HepG2 (cell line): ENCODE data around the gene RPS27L. TPM values are rescaled to one million over a fixed set of nuclear protein-coding genes. Genes with fewer than 3 reads are reported as not detected.

ENCODE experiments used
- ATAC-seq: fragments of 200-7000 bp; cut with Tn5 transposase; 3 replicates; pipeline ENCODE4 v1.9.1; 2020; ENCODE audit warnings: mild to moderate bottlenecking, moderate library complexity
- BruUV-seq: library from RNA; stranded (reverse); fragments of 400-500 nt; replicated peaks from 2 replicates; lab custom pipeline; 2021; lab: Mats Ljungman, UMichigan
- CTCF ChIA-PET: fragments of 300-600 bp; formaldehyde crosslinking; extraction: SDS; loops from one replicate; lab custom pipeline; 2021; ENCODE audit warnings: low total read pairs, inconsistent platforms, low intra/inter-chr PET ratio; lab: Yijun Ruan, JAX
- POLR2A ChIA-PET: fragments of 350-600 bp; sonication (Branson Sonifier 250); formaldehyde crosslinking; loops from one replicate; lab custom pipeline; 2020; ENCODE audit warnings: antibody characterized with exemption, inconsistent platforms; lab: Yijun Ruan, JAX
- DNase-seq: peaks from one replicate; pipeline ENCODE4 v3.0.0-alpha.2; 2015; ENCODE audit warnings: low spot score
- FAIRE-seq: peaks from 3 replicates; lab custom pipeline; 2011; peaks lifted over from hg19 to GRCh38; lab: Jason Lieb, UNC
- H2AFZ ChIP-seq: one replicate; pipeline ENCODE4 v1.6.1; 2011; ENCODE audit warnings: low read length, inconsistent platforms
- H3K27ac ChIP-seq: fragments of 300-600 bp; 3 replicates; pipeline ENCODE4 v1.8.0; 2011; ENCODE audit warnings: mixed run types, mild to moderate bottlenecking, mixed read lengths, low read length, inconsistent platforms; ENCODE audit not compliant: insufficient read depth; ENCODE audit errors: extremely low read length
- H3K27me3 ChIP-seq, 2 experiments: fragments of 200-600 bp in 1 of 2; 2 replicates in 1 of 2; 3 replicates in 1 of 2; pipeline versions ENCODE4 v1.6.0 to v1.8.0; 2011; ENCODE audit warnings: low read length in 2 of 2, mild to moderate bottlenecking in 2 of 2, moderate library complexity in 2 of 2, inconsistent platforms in 1 of 2; ENCODE audit not compliant: insufficient read depth in 2 of 2, control insufficient read depth in 1 of 2
- H3K36me3 ChIP-seq, 2 experiments: fragments of 200-600 bp in 1 of 2; replicated peaks in 1 of 2; 2 replicates in 1 of 2; 3 replicates in 1 of 2; pipeline versions ENCODE4 v1.5.1 to v1.8.0; 2011; ENCODE audit warnings: low read length in 2 of 2, inconsistent platforms in 1 of 2; ENCODE audit not compliant: insufficient read depth in 2 of 2, control insufficient read depth in 1 of 2
- H3K4me1 ChIP-seq: 2 replicates; pipeline ENCODE4 v1.5.1; 2012; ENCODE audit warnings: low read length, inconsistent platforms; ENCODE audit not compliant: insufficient read depth
- H3K4me2 ChIP-seq: 2 replicates; pipeline ENCODE4 v1.6.0; 2011; ENCODE audit warnings: low read depth, low read length, inconsistent platforms
- H3K4me3 ChIP-seq, 3 experiments: fragments of 200-600 bp in 1 of 3; sonication (generic), shearing (Covaris generic) in 1 of 3; replicated peaks in 1 of 3; 2 replicates each; pipeline ENCODE4 v1.5.1; 2011 to 2016; ENCODE audit warnings: low read length in 3 of 3, inconsistent platforms in 2 of 3, low read depth in 2 of 3, mild to moderate bottlenecking in 2 of 3, control low read depth in 1 of 3, mixed read lengths in 1 of 3; ENCODE audit not compliant: insufficient read depth in 1 of 3
- H3K79me2 ChIP-seq: one replicate; pipeline ENCODE4 v1.6.1; 2011; ENCODE audit warnings: low read length, inconsistent platforms; ENCODE audit not compliant: insufficient read depth
- H3K9ac ChIP-seq: 2 replicates; pipeline ENCODE4 v1.6.0; 2011; ENCODE audit warnings: mild to moderate bottlenecking, low read depth, low read length, inconsistent platforms; ENCODE audit not compliant: insufficient read depth
- H3K9me3 ChIP-seq: 2 replicates; pipeline ENCODE4 v1.5.1; 2012; ENCODE audit warnings: mild to moderate bottlenecking, low read length
- H4K20me1 ChIP-seq: 2 replicates; pipeline ENCODE4 v1.6.0; 2011; ENCODE audit warnings: inconsistent platforms, mild to moderate bottlenecking, low read length, moderate library complexity; ENCODE audit not compliant: insufficient read depth
- GPN1 ChIP-seq: sonication (generic); formaldehyde crosslinking; IDR thresholded peaks from 2 replicates; pipeline ENCODE4 v1.5.1; 2020; ENCODE audit warnings: missing genetic modification reagents, borderline replicate concordance
- XRCC5 ChIP-seq: fragments of 200-400 bp; formaldehyde crosslinking; optimal IDR thresholded peaks from 2 replicates; pipeline ENCODE3; 2017; ENCODE audit warnings: mild to moderate bottlenecking, low read length
- ZNF543 ChIP-seq: sonication (generic); formaldehyde crosslinking; IDR thresholded peaks from 2 replicates; pipeline ENCODE4 v1.4.0; 2020; ENCODE audit warnings: mild to moderate bottlenecking, missing genetic modification reagents
- ZNF776 ChIP-seq: sonication (generic); formaldehyde crosslinking; IDR thresholded peaks from 2 replicates; pipeline ENCODE4 v1.4.0; 2020; ENCODE audit warnings: mild to moderate bottlenecking, missing genetic modification reagents
- ZNF781 ChIP-seq: sonication (generic); formaldehyde crosslinking; IDR thresholded peaks from 2 replicates; pipeline ENCODE4 v1.5.1; 2020; ENCODE audit warnings: borderline replicate concordance, mild to moderate bottlenecking, missing genetic modification reagents; ENCODE audit errors: not compliant biosample characterization
- WGBS: methylation state at CpG from one replicate; pipeline ENCODE4 v1.1.6; 2017; ENCODE audit warnings: low lambda C conversion rate; 5-methylcytosine and 5-hydroxymethylcytosine counted together
- in situ Hi-C: cut with HindIII; loops from 2 replicates; pipeline ENCODE4 v1.10.0; 2017; ENCODE audit warnings: low pct_unique_long_range_greater_than_20kb; ENCODE audit not compliant: extremely low pct_ligation_motif_present
- intact Hi-C: fragments of 100-400 bp; cut with micrococcal nuclease; formaldehyde crosslinking; loops from one replicate; pipeline ENCODE4 v1.10.0; 2022; ENCODE audit not compliant: unreplicated experiment
- polyA plus RNA-seq, 8 experiments: library from polyadenylated mRNA; depleted of rRNA in 3 of 8; stranded (reverse) in 7 of 8; unstranded in 1 of 8; fragments of >200 nt; fragmentation: Illumina TruSeq in 4 of 8; extraction: Trizol in 4 of 8; gene quantifications; 2 replicates each; pipeline versions ENCODE4 v1.2.1 to v1.2.3, GENCODE V29; 2011 to 2016; ENCODE audit warnings: low read depth in 4 of 8, missing spikeins in 1 of 8, mixed read lengths in 1 of 8; ENCODE audit not compliant: insufficient read depth in 1 of 8
- total RNA-seq, 5 experiments: library from RNA; depleted of rRNA; stranded (reverse); fragments of >200 nt; fragmentation: Illumina TruSeq; extraction: Trizol; gene quantifications; 2 replicates each; pipeline ENCODE4 v1.2.3, GENCODE V29; 2016; ENCODE audit warnings: low read depth in 1 of 5
- TF ChIP-seq, protein P1 (sequence below): sonication (generic); formaldehyde crosslinking; IDR thresholded peaks from 2 replicates; pipeline ENCODE4 v1.4.0; 2020; ENCODE audit warnings: missing genetic modification reagents

Gene RPS27L
- total and polyA plus RNA-seq, 2 of the 13 experiments (the other 11 are each of a cell fraction or from before 2014, with no cell fraction given), result 231 to 433 TPM

GRCh38 chr15:63203451-63204090 lies 46.3 kb upstream of the RPS27L start:
- DNase-seq (no peak), ATAC-seq (no peak), FAIRE-seq (no peak)
- Histone ChIP-seq H3K27ac (no peak overlapping the region), H2AFZ (no peak overlapping the region), H3K9ac (no peak overlapping the region), H3K9me3 (no peaks in the 10 kb centered on the region), H3K4me1 (peaks cover 24% of the 10 kb centered on the region), H4K20me1 (no peaks in the 10 kb centered on the region), H3K4me2 (no peak overlapping the region), H3K27me3 (no peaks in the 10 kb centered on the region), H3K4me3 (no peak overlapping the region), H3K36me3 (no peaks in the 10 kb centered on the region), H3K79me2 (peaks cover 3% of the 10 kb centered on the region)
- no TSS peak for BruUV-seq
- ChIA-PET CTCF (no interaction called here), POLR2A (interaction anchor here (1.1 to 1.2 kb wide), 2 partner anchors 46 to 72 kb away, joined by 3 to 4 read pairs; partner anchors contain the start of gene RPS27L)
- intact Hi-C loops, result no loop called here
- TF ChIP-seq XRCC5 (no peak), ZNF776 (CRISPR knock-in tag) (no peak), ZNF543 (CRISPR knock-in tag) (no peak), GPN1 (no peak), ZNF781 (CRISPR knock-in tag) (no peak)
- TF ChIP-seq, protein P1, sequence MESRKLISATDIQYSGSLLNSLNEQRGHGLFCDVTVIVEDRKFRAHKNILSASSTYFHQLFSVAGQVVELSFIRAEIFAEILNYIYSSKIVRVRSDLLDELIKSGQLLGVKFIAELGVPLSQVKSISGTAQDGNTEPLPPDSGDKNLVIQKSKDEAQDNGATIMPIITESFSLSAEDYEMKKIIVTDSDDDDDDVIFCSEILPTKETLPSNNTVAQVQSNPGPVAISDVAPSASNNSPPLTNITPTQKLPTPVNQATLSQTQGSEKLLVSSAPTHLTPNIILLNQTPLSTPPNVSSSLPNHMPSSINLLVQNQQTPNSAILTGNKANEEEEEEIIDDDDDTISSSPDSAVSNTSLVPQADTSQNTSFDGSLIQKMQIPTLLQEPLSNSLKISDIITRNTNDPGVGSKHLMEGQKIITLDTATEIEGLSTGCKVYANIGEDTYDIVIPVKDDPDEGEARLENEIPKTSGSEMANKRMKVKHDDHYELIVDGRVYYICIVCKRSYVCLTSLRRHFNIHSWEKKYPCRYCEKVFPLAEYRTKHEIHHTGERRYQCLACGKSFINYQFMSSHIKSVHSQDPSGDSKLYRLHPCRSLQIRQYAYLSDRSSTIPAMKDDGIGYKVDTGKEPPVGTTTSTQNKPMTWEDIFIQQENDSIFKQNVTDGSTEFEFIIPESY (CRISPR knock-in tag), result no peak
- 91% methylated on average over 9 of the region's 9 CpGs for WGBS
- in situ Hi-C loops, result no loop called here
